ENCODE results near the gene MYO10. TPM values are rescaled to one million over a fixed set of nuclear protein-coding genes. Genes with fewer than 3 reads are reported as not detected.

The MYO10 gene
- total and polyA plus RNA-seq, 3 donors from 2014 or later, result 37.8 to 102 (median 99.8) TPM

DNA sequence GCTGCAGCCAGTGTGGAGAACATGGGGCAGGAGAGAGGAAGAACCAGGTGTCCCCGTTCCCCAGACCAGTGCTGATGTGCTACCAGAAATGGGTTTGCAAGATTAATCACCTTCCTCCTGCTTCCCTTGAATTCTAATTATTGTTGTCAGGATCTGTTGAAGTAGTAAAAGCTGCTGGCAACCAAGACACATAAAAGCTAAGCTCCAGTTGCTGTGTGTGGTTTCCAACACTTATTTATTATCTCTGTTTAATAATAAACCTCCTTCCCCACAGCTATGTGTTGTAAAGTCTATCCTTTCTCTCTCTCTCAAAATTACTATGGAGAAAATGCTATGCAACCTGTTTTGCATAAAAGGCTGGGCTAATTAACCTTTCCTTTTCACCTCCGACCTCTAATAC is 317.0 kb downstream of the MYO10 start:
- no peaks in the 10 kb centered on the region for H3K36me3 ChIP-seq (ENCODE audit: low read depth, missing control alignments)
- H3K4me3 ChIP-seq, result no peak overlapping the region
- H3K27ac ChIP-seq, result no peak overlapping the region
- WGBS, 2 donors, result 69 to 89% methylated on average over 2 of the region's 2 CpGs
- H3K4me1 ChIP-seq, result peaks cover 12% of the 10 kb centered on the region
- DNase-seq, result no peak
- intact Hi-C loops (cut with DNase I; ENCODE audit: low total_unique reads), result no loop called here
- no peaks in the 10 kb centered on the region for H3K27me3 ChIP-seq
- H3K9me3 ChIP-seq, result no peaks in the 10 kb centered on the region
- no peak for TF ChIP-seq POLR2A (IDR thresholded peaks at IDR 0.05)
- TF ChIP-seq, protein P1, sequence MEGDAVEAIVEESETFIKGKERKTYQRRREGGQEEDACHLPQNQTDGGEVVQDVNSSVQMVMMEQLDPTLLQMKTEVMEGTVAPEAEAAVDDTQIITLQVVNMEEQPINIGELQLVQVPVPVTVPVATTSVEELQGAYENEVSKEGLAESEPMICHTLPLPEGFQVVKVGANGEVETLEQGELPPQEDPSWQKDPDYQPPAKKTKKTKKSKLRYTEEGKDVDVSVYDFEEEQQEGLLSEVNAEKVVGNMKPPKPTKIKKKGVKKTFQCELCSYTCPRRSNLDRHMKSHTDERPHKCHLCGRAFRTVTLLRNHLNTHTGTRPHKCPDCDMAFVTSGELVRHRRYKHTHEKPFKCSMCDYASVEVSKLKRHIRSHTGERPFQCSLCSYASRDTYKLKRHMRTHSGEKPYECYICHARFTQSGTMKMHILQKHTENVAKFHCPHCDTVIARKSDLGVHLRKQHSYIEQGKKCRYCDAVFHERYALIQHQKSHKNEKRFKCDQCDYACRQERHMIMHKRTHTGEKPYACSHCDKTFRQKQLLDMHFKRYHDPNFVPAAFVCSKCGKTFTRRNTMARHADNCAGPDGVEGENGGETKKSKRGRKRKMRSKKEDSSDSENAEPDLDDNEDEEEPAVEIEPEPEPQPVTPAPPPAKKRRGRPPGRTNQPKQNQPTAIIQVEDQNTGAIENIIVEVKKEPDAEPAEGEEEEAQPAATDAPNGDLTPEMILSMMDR (IDR thresholded peaks at IDR 0.05), result no peak

DNA sequence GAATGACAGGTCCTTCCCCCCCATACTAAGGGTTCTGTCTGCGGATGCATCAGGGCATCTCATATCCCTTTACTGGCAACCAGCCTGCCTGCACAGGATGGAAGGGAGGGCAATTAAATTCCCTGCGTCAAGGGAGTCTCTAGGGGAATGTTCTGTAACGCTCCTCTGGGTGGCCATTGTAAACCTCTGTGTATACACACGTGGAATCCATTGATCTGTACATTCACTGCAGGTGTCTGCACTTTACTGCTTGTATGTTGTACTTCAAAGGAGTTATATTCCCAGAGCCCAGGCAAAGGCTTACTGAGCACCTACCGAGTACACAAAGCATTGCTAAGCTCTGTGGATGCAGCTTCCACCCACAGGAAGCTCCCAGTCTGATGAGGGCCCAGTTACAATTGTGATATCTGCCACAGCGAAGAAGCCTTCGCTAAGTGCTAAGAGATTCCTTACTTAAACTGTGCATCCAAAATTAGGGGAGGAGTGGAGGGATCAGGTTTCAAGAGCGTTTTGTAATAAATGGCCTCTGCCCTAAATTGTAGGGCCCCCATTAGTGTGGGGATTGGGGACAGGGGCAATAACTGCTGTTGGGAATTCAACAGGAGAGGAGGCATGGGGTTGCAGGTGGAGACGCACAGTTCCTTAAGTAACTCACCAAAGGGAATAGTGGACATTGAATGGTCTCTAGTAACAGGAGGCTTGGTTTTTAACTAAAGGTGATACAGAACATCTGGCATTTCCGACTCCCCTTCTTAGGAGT is 317.8 kb downstream of the MYO10 start:
- no peak for DNase-seq
- 59 to 71% methylated on average over 10 of the region's 10 CpGs for WGBS, 2 donors
- intact Hi-C loops (cut with DNase I; ENCODE audit: low total_unique reads), result no loop called here
- Histone ChIP-seq H3K27ac (no peak overlapping the region), H3K4me3 (no peak overlapping the region), H3K36me3 (ENCODE audit: low read depth, missing control alignments) (no peaks in the 10 kb centered on the region), H3K27me3 (no peaks in the 10 kb centered on the region), H3K4me1 (peaks cover 12% of the 10 kb centered on the region), H3K9me3 (no peaks in the 10 kb centered on the region)
- TF ChIP-seq POLR2A (IDR thresholded peaks at IDR 0.05), result no peak

DNA sequence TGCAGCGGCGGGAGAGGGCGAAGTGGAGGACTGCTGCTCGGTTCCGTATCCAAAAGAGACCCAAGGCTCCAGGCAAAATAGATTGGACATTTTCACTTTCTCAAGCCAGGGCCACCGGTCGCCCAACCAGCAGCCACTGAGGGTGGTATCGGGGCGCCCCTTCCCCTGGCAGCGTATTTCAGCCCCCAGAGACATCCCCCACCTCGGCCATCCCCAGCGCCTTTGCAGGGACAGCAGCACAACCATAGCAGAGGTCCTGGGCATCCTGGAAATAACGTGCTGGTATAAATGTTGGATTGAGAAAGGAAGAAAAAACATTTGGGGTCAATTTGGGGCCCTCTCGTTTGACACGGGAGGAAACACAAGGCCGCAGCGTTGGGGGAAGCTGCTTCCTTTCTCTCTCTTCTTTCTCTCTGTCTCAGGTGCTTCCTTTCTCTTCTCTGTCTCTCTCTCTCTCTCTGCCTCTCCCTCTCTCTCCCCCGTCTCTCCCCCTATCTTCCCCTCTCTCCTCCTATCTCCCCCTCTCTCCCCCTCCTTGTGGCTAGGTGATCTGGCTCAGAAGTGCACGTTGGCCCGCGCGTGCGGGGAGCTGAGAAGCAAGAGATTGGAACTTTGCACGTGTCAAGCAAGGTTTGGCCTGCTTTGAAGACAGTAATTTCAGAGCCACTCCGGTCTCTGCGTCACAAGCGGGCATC is 318.7 kb downstream of the MYO10 start:
- no peak for TF ChIP-seq POLR2A (IDR thresholded peaks at IDR 0.05)
- TF ChIP-seq, protein P1 (IDR thresholded peaks at IDR 0.05), result no peak
- Histone ChIP-seq H3K9me3 (no peaks in the 10 kb centered on the region), H3K36me3 (ENCODE audit: low read depth, missing control alignments) (no peaks in the 10 kb centered on the region), H3K27me3 (no peaks in the 10 kb centered on the region), H3K4me1 (peaks cover 12% of the 10 kb centered on the region), H3K4me3 (peak overlapping the region; percentile 70 to 74), H3K27ac (peak overlapping the region; percentile 41 to 53)
- DNase-seq, result peak; percentile 30
- intact Hi-C loops (cut with DNase I; ENCODE audit: low total_unique reads), result no loop called here
- 25 to 43% methylated on average over 17 to 27 of the region's 27 CpGs for WGBS, 2 donors

DNA sequence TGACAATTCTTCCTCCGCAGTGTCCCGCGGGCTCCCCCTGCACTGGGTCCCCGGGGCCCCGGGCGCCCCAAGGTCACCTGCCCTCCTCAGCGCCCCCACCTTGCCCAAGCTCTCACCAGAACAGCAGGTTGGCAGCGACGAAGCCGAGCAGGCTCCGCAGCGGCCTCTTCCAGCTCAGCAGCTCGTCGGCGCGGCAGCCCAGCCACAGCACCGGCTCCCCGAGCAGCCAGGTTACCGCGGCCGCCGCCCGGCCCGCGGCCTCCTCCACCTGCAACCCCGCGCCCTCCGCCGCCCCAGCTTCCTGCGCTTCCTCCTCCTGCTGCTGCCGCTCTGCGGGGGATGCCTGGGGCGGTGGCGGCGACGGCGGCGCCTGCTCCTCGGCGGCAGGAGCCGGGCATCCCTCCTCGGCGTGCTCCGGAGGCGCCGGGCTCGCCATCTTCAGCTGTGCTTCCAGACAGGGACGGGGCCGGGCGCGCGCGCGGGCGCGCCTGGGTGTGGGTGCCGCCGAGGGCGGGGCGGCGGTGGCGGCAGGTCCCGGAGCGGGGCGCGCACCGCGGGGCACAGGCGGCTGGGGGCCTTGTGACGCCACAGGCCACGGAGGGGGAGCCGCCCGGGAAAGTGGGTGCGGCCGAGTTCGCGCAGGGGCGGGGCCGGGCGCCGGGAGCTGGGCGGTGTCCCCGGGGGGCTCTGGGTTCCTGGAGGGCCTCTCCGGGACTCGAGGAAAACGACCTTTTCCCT is 319.4 kb downstream of the MYO10 start, which contains the start of gene RETREG1:
RETREG1 (minus strand) TSS at position 462 of the 738 bp plus-strand sequence; CDS start at position 436, 26 bp downstream.
- H3K4me1 ChIP-seq, result peaks cover 12% of the 10 kb centered on the region
- intact Hi-C loops (cut with DNase I; ENCODE audit: low total_unique reads), result no loop called here
- H3K27ac ChIP-seq, result peak within 1 kb of the TSS; percentile 52 to 53

More for the DNA sequence above, 319.4 kb downstream of the MYO10 start, which contains the start of gene RETREG1:
- no peaks in the 10 kb centered on the region for H3K27me3 ChIP-seq
- TF ChIP-seq, protein P1 (IDR thresholded peaks at IDR 0.05), result no peak
- TF ChIP-seq POLR2A (IDR thresholded peaks at IDR 0.05), result no peak
- H3K4me3 ChIP-seq, result peak within 1 kb of the TSS; percentile 70 to 74
- DNase-seq, result peak; percentile 74
- H3K36me3 ChIP-seq (ENCODE audit: low read depth, missing control alignments), result no peaks in the 10 kb centered on the region
- H3K9me3 ChIP-seq, result no peaks in the 10 kb centered on the region
- WGBS, 2 donors, result 0% methylated on average over 49 of the region's 86 CpGs; no CpG with 5 or more reads in 1 of the 2 donors
